A549 (cell line): Measurements from ENCODE around the gene STIP1. TPM values are rescaled to one million over a fixed set of nuclear protein-coding genes. Genes with fewer than 3 reads are reported as not detected.

ENCODE experiments used
- ATAC-seq, 2 experiments: fragments of 200-7000 bp in 1 of 2; fragments of >200 bp in 1 of 2; cut with Nextera tagmentation in 1 of 2; cut with Tn5 transposase in 1 of 2; 3 replicates each; pipeline versions ENCODE4 v1.8.0 to v1.9.1; 2018 to 2020; ENCODE audit warnings: mild to moderate bottlenecking in 1 of 2, moderate library complexity in 1 of 2
- CTCF ChIA-PET: fragments of 300-600 bp; sonication (Branson Sonifier 250); formaldehyde crosslinking; extraction: SDS; loops from one replicate; lab custom pipeline; 2021; ENCODE audit warnings: antibody characterized with exemption, inconsistent platforms; lab: Yijun Ruan, JAX
- POLR2A ChIA-PET: fragments of 350-600 bp; formaldehyde crosslinking; extraction: SDS; loops from one replicate; lab custom pipeline; 2021; ENCODE audit warnings: antibody characterized with exemption, inconsistent platforms; lab: Yijun Ruan, JAX
- DNase-seq, 2 experiments: peaks; one replicate each; pipeline versions ENCODE4 v3.0.0 to v3.0.0-alpha.2; 2011 to 2016; ENCODE audit warnings: low read depth in 1 of 2, low spot score in 1 of 2
- FAIRE-seq: peaks from 2 replicates; lab custom pipeline; 2011; peaks lifted over from hg19 to GRCh38; lab: Jason Lieb, UNC
- H3K27ac ChIP-seq, 2 experiments: fragments of >200 bp; sonication (Bioruptor Twin); formaldehyde crosslinking; 3 replicates each; pipeline ENCODE4 v1.5.1; 2016 to 2017
- H3K4me1 ChIP-seq: fragments of >200 bp; sonication (Bioruptor Twin); formaldehyde crosslinking; 3 replicates; pipeline ENCODE4 v1.6.1; 2016
- H3K4me2 ChIP-seq: fragments of >200 bp; sonication (Bioruptor Twin); formaldehyde crosslinking; 3 replicates; pipeline ENCODE4 v1.6.1; 2016
- H3K4me3 ChIP-seq: fragments of >200 bp; sonication (Bioruptor Twin); formaldehyde crosslinking; 3 replicates; pipeline ENCODE4 v1.5.1; 2016
- H3K9me3 ChIP-seq: fragments of >200 bp; sonication (Bioruptor Twin); formaldehyde crosslinking; 3 replicates; pipeline ENCODE4 v1.6.1; 2016
- BCL3 ChIP-seq: fragments of >200 bp; sonication (Bioruptor Twin); formaldehyde crosslinking; IDR thresholded peaks from 3 replicates; pipeline ENCODE4 v1.6.1; 2016
- CBX8 ChIP-seq: fragments of 200-600 bp; sonication (generic); IDR thresholded peaks from 2 replicates; pipeline ENCODE4 v1.6.1; 2016
- CHD2 ChIP-seq: fragments of 150-350 bp; IDR thresholded peaks from 2 replicates; pipeline ENCODE4 v1.6.1; 2014; ENCODE audit warnings: low read length; ENCODE audit not compliant: partially characterized antibody
- E2F6 ChIP-seq: IDR thresholded peaks from 2 replicates; pipeline ENCODE4 v1.6.1; 2012; ENCODE audit warnings: low read depth, borderline replicate concordance
- ELK1 ChIP-seq: fragments of 150-350 bp; IDR thresholded peaks from 2 replicates; pipeline ENCODE4 v1.6.1; 2014; ENCODE audit warnings: low read depth, mild to moderate bottlenecking, low read length
- EP300 ChIP-seq, 2 experiments: fragments of >200 bp; sonication (Bioruptor Twin); formaldehyde crosslinking; IDR thresholded peaks; 2 replicates in 1 of 2; 3 replicates in 1 of 2; pipeline ENCODE4 v1.6.1; 2016 to 2017
- ESRRA ChIP-seq: fragments of 150-350 bp; IDR thresholded peaks from 2 replicates; pipeline ENCODE4 v1.6.1; 2014; ENCODE audit warnings: mild to moderate bottlenecking, low read length, borderline replicate concordance
- FOSB ChIP-seq: fragments of 250-450 bp; sonication (Bioruptor Pico); IDR thresholded peaks from 2 replicates; pipeline ENCODE4 v1.5.0; 2020; ENCODE audit warnings: mild to moderate bottlenecking, moderate library complexity
- GATA3 ChIP-seq: IDR thresholded peaks from 2 replicates; pipeline ENCODE4 v1.6.1; 2012; ENCODE audit warnings: borderline replicate concordance
- HEYL ChIP-seq: fragments of 250-450 bp; sonication (Bioruptor Pico); IDR thresholded peaks from 2 replicates; pipeline ENCODE4 v1.8.0; 2021; ENCODE audit warnings: mild to moderate bottlenecking, moderate library complexity
- HOXB13 ChIP-seq: fragments of 250-450 bp; sonication (Bioruptor Pico); IDR thresholded peaks from 2 replicates; pipeline ENCODE4 v1.5.0; 2020; ENCODE audit warnings: low read depth, mild to moderate bottlenecking, moderate library complexity
- HOXB5 ChIP-seq: fragments of 250-450 bp; sonication (Bioruptor Pico); IDR thresholded peaks from 2 replicates; pipeline ENCODE4 v1.5.0; 2020; ENCODE audit warnings: mild to moderate bottlenecking, moderate library complexity
- JUNB ChIP-seq: fragments of >200 bp; sonication (Bioruptor Twin); formaldehyde crosslinking; IDR thresholded peaks from 2 replicates; pipeline ENCODE4 v1.6.1; 2016
- KDM1A ChIP-seq: fragments of 200-600 bp; sonication (generic); IDR thresholded peaks from 2 replicates; pipeline ENCODE4 v1.6.1; 2016; ENCODE audit warnings: low read depth, mild to moderate bottlenecking
- KDM5A ChIP-seq: fragments of 200-600 bp; sonication (generic); IDR thresholded peaks from 2 replicates; pipeline ENCODE4 v1.6.1; 2016; ENCODE audit warnings: antibody characterized with exemption, mild to moderate bottlenecking
- MAX ChIP-seq: IDR thresholded peaks from 2 replicates; pipeline ENCODE4 v1.6.1; 2012
- PHF8 ChIP-seq: fragments of 200-600 bp; sonication (generic); IDR thresholded peaks from 2 replicates; pipeline ENCODE4 v1.6.1; 2016; ENCODE audit warnings: low read depth, mild to moderate bottlenecking, antibody characterized with exemption, moderate library complexity, borderline replicate concordance
- POLR2A ChIP-seq: IDR thresholded peaks from 2 replicates; pipeline ENCODE4 v1.6.1; 2012; ENCODE audit warnings: mild to moderate bottlenecking, low read length
- POLR2AphosphoS2 ChIP-seq: conservative IDR thresholded peaks from 2 replicates; pipeline ENCODE4 v1.6.1; 2012; ENCODE audit warnings: low read length, improper control_type of control experiment, inconsistent platforms
- RAD21 ChIP-seq, 2 experiments: fragments of >200 bp in 1 of 2; sonication (Bioruptor Twin) in 1 of 2; formaldehyde crosslinking in 1 of 2; IDR thresholded peaks in 1 of 2; conservative IDR thresholded peaks in 1 of 2; 2 replicates in 1 of 2; 3 replicates in 1 of 2; pipeline ENCODE4 v1.6.1; 2012 to 2018; ENCODE audit warnings: inconsistent platforms in 1 of 2
- RFX5 ChIP-seq: fragments of 450-650 bp; IDR thresholded peaks from 2 replicates; pipeline ENCODE4 v1.7.1; 2014; ENCODE audit warnings: antibody characterized with exemption, mild to moderate bottlenecking, moderate library complexity
- SMC3 ChIP-seq: fragments of >200 bp; sonication (Bioruptor Twin); formaldehyde crosslinking; IDR thresholded peaks from 3 replicates; pipeline ENCODE4 v1.6.1; 2018; ENCODE audit warnings: inconsistent platforms
- SREBF2 ChIP-seq: fragments of 450-650 bp; IDR thresholded peaks from 2 replicates; pipeline ENCODE4 v1.6.1; 2014; ENCODE audit warnings: mild to moderate bottlenecking, moderate library complexity
- TP53 ChIP-seq: fragments of 250-450 bp; sonication (Bioruptor Pico); IDR thresholded peaks from 2 replicates; pipeline ENCODE4 v1.5.0; 2021; ENCODE audit warnings: mild to moderate bottlenecking, moderate library complexity
- ZC3H11A ChIP-seq: fragments of 450-650 bp; IDR thresholded peaks from 2 replicates; pipeline ENCODE4 v1.6.1; 2014; ENCODE audit warnings: antibody characterized with exemption, mild to moderate bottlenecking
- ZFP36 ChIP-seq: fragments of 450-650 bp; IDR thresholded peaks from 2 replicates; pipeline ENCODE4 v1.6.1; 2014; ENCODE audit warnings: borderline replicate concordance; ENCODE audit not compliant: partially characterized antibody
- WGBS: methylation state at CpG from one replicate; pipeline ENCODE4 v1.1.6; 2017; ENCODE audit errors: missing lambda C conversion rate; 5-methylcytosine and 5-hydroxymethylcytosine counted together
- polyA plus RNA-seq, 4 experiments: library from polyadenylated mRNA; depleted of rRNA in 3 of 4; stranded (reverse); fragments of >200 nt; fragmentation: RNase III in 1 of 4; extraction: RNeasy Plus Mini Kit Qiagen cat#74134 plus additional on column Dnase treatment in 1 of 4; gene quantifications; 2 replicates in 3 of 4; 3 replicates in 1 of 4; pipeline ENCODE4 v1.2.3, GENCODE V29; 2011 to 2017
- TF ChIP-seq, protein P1 (sequence below): IDR thresholded peaks from 2 replicates; pipeline ENCODE4 v1.6.1; 2012
- TF ChIP-seq, protein P2 (sequence below): fragments of >200 bp; sonication (Bioruptor Twin); formaldehyde crosslinking; IDR thresholded peaks from 3 replicates; pipeline ENCODE4 v1.5.1; 2016

STIP1 gene
- polyA plus RNA-seq, 2 of the 4 experiments (the other 2 are of a cell fraction), result 288 to 297 TPM

DNA sequence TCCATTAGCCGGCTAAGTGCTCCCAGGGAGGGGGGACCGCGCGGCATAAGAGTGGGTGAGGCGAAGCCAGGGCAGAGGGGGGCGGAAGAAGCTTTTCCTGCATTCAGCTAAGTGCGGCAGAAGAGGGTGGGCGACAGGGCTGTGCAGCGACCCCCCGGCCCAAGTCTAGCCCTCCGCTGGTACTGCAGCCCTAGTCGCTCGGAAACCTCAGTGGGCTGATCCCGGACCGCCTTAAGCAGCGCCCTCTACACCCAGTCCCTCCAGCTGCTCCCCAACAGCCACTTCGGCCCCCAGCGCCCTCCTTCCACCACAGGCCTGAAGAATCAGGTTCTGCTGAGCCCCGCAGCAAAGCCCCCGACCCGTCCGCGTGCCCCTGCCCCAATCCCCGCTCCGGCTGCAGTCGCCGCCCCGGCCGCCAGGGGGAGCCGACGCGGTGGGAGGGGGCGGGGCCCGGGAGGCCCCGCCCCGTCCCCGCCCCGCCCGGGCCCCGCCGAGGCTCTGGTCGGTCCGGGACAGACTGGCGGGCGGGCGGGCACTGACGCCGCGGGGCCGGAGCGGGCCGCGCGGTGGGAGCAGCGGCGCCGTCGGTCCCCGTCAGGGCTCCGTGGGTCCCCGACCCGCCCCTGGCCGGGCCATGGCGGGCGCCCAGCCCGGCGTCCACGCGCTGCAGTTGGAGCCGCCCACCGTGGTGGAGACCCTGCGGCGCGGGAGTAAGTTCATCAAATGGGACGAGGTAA, 65.2 kb downstream of the STIP1 start, which contains the start of gene PLCB3 (continued):
- TF ChIP-seq, protein P1, sequence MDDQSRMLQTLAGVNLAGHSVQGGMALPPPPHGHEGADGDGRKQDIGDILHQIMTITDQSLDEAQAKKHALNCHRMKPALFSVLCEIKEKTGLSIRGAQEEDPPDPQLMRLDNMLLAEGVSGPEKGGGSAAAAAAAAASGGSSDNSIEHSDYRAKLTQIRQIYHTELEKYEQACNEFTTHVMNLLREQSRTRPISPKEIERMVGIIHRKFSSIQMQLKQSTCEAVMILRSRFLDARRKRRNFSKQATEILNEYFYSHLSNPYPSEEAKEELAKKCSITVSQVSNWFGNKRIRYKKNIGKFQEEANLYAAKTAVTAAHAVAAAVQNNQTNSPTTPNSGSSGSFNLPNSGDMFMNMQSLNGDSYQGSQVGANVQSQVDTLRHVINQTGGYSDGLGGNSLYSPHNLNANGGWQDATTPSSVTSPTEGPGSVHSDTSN, result no peak
- TF ChIP-seq KDM1A (no peak), CHD2 (no peak), HOXB5 (CRISPR knock-in tag) (no peak), JUNB (no peak), RFX5 (no peak), ELK1 (no peak), EP300 (IDR thresholded peaks at IDR 0.05) (no peak), HOXB13 (CRISPR knock-in tag) (no peak), KDM5A (no peak), CBX8 (no peak), SREBF2 (no peak), ZC3H11A (no peak), PHF8 (peak; percentile 26; the same call in 1 of the 2 replicates), E2F6 (no peak)

GRCh38 chr11:64251753-64252002, 65.7 kb downstream of the STIP1 start:
- ATAC-seq (no peak), FAIRE-seq (no peak)

GRCh38 chr11:64252003-64252872, 66.3 kb downstream of the STIP1 start:
- Histone ChIP-seq H3K4me2 (peak overlapping the region; percentile 98), H3K27ac (peak overlapping the region; percentile 92 to 94), H3K4me3 (peak overlapping the region; percentile 84), H3K4me1 (peaks cover 32% of the 10 kb centered on the region), H3K9me3 (no peaks in the 10 kb centered on the region)
- DNase-seq, result peak in 1 of 2 experiments; percentile 69
- 0 out of 3 replicates have a peak, but pooled peaks have one; percentile 5 for TF ChIP-seq SMC3
- peak in 1 of 2 experiments; percentile 17; a peak in 1 of 5 replicates for TF ChIP-seq RAD21 (conservative IDR thresholded peaks at IDR 0.05 in 1 of 2, IDR thresholded peaks at IDR 0.05 in 1 of 2)
- TF ChIP-seq BCL3, result no peak
- TF ChIP-seq, protein P2, sequence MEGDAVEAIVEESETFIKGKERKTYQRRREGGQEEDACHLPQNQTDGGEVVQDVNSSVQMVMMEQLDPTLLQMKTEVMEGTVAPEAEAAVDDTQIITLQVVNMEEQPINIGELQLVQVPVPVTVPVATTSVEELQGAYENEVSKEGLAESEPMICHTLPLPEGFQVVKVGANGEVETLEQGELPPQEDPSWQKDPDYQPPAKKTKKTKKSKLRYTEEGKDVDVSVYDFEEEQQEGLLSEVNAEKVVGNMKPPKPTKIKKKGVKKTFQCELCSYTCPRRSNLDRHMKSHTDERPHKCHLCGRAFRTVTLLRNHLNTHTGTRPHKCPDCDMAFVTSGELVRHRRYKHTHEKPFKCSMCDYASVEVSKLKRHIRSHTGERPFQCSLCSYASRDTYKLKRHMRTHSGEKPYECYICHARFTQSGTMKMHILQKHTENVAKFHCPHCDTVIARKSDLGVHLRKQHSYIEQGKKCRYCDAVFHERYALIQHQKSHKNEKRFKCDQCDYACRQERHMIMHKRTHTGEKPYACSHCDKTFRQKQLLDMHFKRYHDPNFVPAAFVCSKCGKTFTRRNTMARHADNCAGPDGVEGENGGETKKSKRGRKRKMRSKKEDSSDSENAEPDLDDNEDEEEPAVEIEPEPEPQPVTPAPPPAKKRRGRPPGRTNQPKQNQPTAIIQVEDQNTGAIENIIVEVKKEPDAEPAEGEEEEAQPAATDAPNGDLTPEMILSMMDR, result peak; percentile 30; the same call in 2 of the 3 replicates
- TF ChIP-seq ESRRA, result no peak
- TF ChIP-seq POLR2A, result peak; percentile 60
- 0 out of 2 replicates have a peak, but pooled peaks have one; percentile 24 for TF ChIP-seq MAX
- FAIRE-seq, result no peak
- peak; percentile 27 to 63; a peak in 5 of 6 replicates for ATAC-seq
- CTCF ChIA-PET, result interaction anchor here (0.5 to 12.2 kb wide), 24 partner anchors 9 to 1437 kb away, joined by 3 to 220 read pairs (median 4); partner anchors contain the start of genes CATSPERZ, ESRRA, FERMT3 and KCNK4
- 4% methylated on average over 19 of the region's 23 CpGs for WGBS
- POLR2A ChIA-PET, result interaction anchor here (0.6 to 1.5 kb wide), 3 partner anchors 11 to 19 kb away, joined by 3 to 7 read pairs (median 5); partner anchors contain the start of gene FKBP2

More at GRCh38 chr11:64251753-64252002, 65.7 kb downstream of the STIP1 start:
- 2% methylated on average over 17 of the region's 18 CpGs for WGBS
- Histone ChIP-seq H3K27ac (peak overlapping the region; percentile 92 to 94), H3K9me3 (no peaks in the 10 kb centered on the region), H3K4me3 (peak overlapping the region; percentile 84), H3K4me1 (peaks cover 31% of the 10 kb centered on the region), H3K4me2 (peak overlapping the region; percentile 98)
- ChIA-PET CTCF (interaction anchor here (0.9 to 12.2 kb wide), 21 partner anchors 9 to 402 kb away, joined by 3 to 220 read pairs (median 5); partner anchors contain the start of genes BAD, CATSPERZ, ESRRA and FERMT3), POLR2A (interaction anchor here (1.2 to 1.5 kb wide), 2 partner anchors 10 to 12 kb away, joined by 3 to 5 read pairs; partner anchors contain the start of gene FKBP2)
- TF ChIP-seq ZFP36 (no peak), ESRRA (no peak), POLR2AphosphoS2 (no peak), MAX (no peak), HEYL (CRISPR knock-in tag) (no peak), HOXB13 (CRISPR knock-in tag) (no peak), FOSB (CRISPR knock-in tag) (no peak), TP53 (no peak), GATA3 (no peak)
- DNase-seq, result no peak
